H9 (cell line): ENCODE measurements around the gene TRIP6. TPM values are rescaled to one million over a fixed set of nuclear protein-coding genes. Genes with fewer than 3 reads are reported as not detected.

Experiments used
- DNase-seq: peaks from one replicate; pipeline ENCODE4 v3.0.0-alpha.2; 2017
- H2AFZ ChIP-seq: one replicate; pipeline ENCODE4 v1.6.1; 2013; ENCODE audit warnings: mild to moderate bottlenecking, low read length, control low read depth, moderate library complexity
- H2AK5ac ChIP-seq: 2 replicates; pipeline ENCODE4 v1.6.1; 2013; ENCODE audit warnings: low read length, control low read depth, mixed read lengths; ENCODE audit not compliant: insufficient read length
- H2BK120ac ChIP-seq: one replicate; pipeline ENCODE4 v1.6.1; 2013; ENCODE audit warnings: low read depth, mild to moderate bottlenecking, low read length, control low read depth, inconsistent platforms; ENCODE audit not compliant: poor library complexity, severe bottlenecking
- H2BK12ac ChIP-seq: 2 replicates; pipeline ENCODE4 v1.6.1; 2013; ENCODE audit warnings: low read length, control low read depth, mixed read lengths, low read depth; ENCODE audit not compliant: insufficient read length
- H2BK15ac ChIP-seq: 2 replicates; pipeline ENCODE4 v1.6.1; 2013; ENCODE audit warnings: low read depth, low read length, control low read depth
- H2BK20ac ChIP-seq: one replicate; pipeline ENCODE4 v1.6.1; 2013; ENCODE audit warnings: low read depth, mild to moderate bottlenecking, low read length, control low read depth, inconsistent platforms; ENCODE audit not compliant: poor library complexity, severe bottlenecking
- H2BK5ac ChIP-seq: 2 replicates; pipeline ENCODE4 v1.6.1; 2013; ENCODE audit warnings: low read length, control low read depth, mixed read lengths; ENCODE audit not compliant: insufficient read length
- H3K14ac ChIP-seq: 2 replicates; pipeline ENCODE4 v1.6.1; 2013; ENCODE audit warnings: low read length, control low read depth; ENCODE audit not compliant: insufficient read depth
- H3K18ac ChIP-seq: 2 replicates; pipeline ENCODE4 v1.6.1; 2013; ENCODE audit warnings: low read depth, mild to moderate bottlenecking, mixed read lengths, low read length, control low read depth; ENCODE audit not compliant: insufficient read length
- H3K23ac ChIP-seq: 2 replicates; pipeline ENCODE4 v1.6.1; 2013; ENCODE audit warnings: low read length, control low read depth, mixed read lengths, low read depth; ENCODE audit not compliant: insufficient read length
- H3K23me2 ChIP-seq: 2 replicates; pipeline ENCODE4 v1.6.1; 2013; ENCODE audit warnings: low read depth, mild to moderate bottlenecking, mixed read lengths, low read length, control low read depth; ENCODE audit not compliant: insufficient read length, poor library complexity, severe bottlenecking
- H3K27ac ChIP-seq: 2 replicates; pipeline ENCODE4 v1.5.1; 2013; ENCODE audit warnings: low read length, control low read depth, mixed read lengths, low read depth; ENCODE audit not compliant: insufficient read length
- H3K27me3 ChIP-seq: 2 replicates; pipeline ENCODE4 v1.6.1; 2013; ENCODE audit warnings: low read length, control low read depth, inconsistent platforms; ENCODE audit not compliant: insufficient read depth
- H3K4ac ChIP-seq: 2 replicates; pipeline ENCODE4 v1.6.1; 2013; ENCODE audit warnings: low read depth, mild to moderate bottlenecking, control low read depth, inconsistent platforms, low read length, moderate library complexity
- H3K4me1 ChIP-seq: 2 replicates; pipeline ENCODE4 v1.6.1; 2013; ENCODE audit warnings: low read length, control low read depth, inconsistent platforms; ENCODE audit not compliant: insufficient read depth
- H3K4me2 ChIP-seq: 2 replicates; pipeline ENCODE4 v1.6.1; 2013; ENCODE audit warnings: low read length, control low read depth, mixed read lengths; ENCODE audit not compliant: insufficient read length, insufficient read depth
- H3K56ac ChIP-seq: 2 replicates; pipeline ENCODE4 v1.6.1; 2013; ENCODE audit warnings: low read depth, mild to moderate bottlenecking, mixed read lengths, low read length, control low read depth; ENCODE audit not compliant: insufficient read length
- H3K79me1 ChIP-seq: 2 replicates; pipeline ENCODE4 v1.6.1; 2013; ENCODE audit warnings: low read depth, mild to moderate bottlenecking, moderate library complexity, low read length, control low read depth, inconsistent platforms; ENCODE audit not compliant: insufficient read depth, poor library complexity, severe bottlenecking
- H3K79me2 ChIP-seq: 2 replicates; pipeline ENCODE4 v1.6.1; 2013; ENCODE audit warnings: low read length, control low read depth, inconsistent platforms; ENCODE audit not compliant: insufficient read depth
- H3K9ac ChIP-seq: 2 replicates; pipeline ENCODE4 v1.6.1; 2013; ENCODE audit warnings: low read length, control low read depth, mixed read lengths; ENCODE audit not compliant: insufficient read length; ENCODE audit errors: extremely low read depth
- H3K9me3 ChIP-seq: one replicate; pipeline ENCODE4 v1.6.1; 2013; ENCODE audit warnings: low read depth, low read length, inconsistent platforms; ENCODE audit not compliant: control insufficient read depth
- H3T11ph ChIP-seq: one replicate; pipeline ENCODE4 v1.6.1; 2013; ENCODE audit warnings: mild to moderate bottlenecking, low read length, control low read depth, inconsistent platforms
- H4K20me1 ChIP-seq: one replicate; pipeline ENCODE4 v1.6.1; 2013; ENCODE audit not compliant: control insufficient read depth, insufficient read length, insufficient read depth
- H4K5ac ChIP-seq: 2 replicates; pipeline ENCODE4 v1.6.1; 2013; ENCODE audit warnings: low read depth, mild to moderate bottlenecking, mixed read lengths, low read length, control low read depth; ENCODE audit not compliant: insufficient read length
- H4K8ac ChIP-seq: replicated peaks from 2 replicates; pipeline ENCODE4 v1.6.1; 2013; ENCODE audit warnings: low read length, control low read depth, mixed read lengths, low read depth; ENCODE audit not compliant: insufficient read length
- H4K91ac ChIP-seq: 2 replicates; pipeline ENCODE4 v1.6.1; 2013; ENCODE audit warnings: low read depth, mild to moderate bottlenecking, moderate library complexity, mixed read lengths, low read length, control low read depth; ENCODE audit not compliant: insufficient read length
- H3K27ac Mint-ChIP-seq, 3 experiments: 2 replicates in 2 of 3; 3 replicates in 1 of 3; pipeline ENCODE4 v1.8.0; 2020 to 2021; ENCODE audit warnings: mixed read lengths in 3 of 3, mild to moderate bottlenecking in 1 of 3, moderate library complexity in 1 of 3
- H3K27me3 Mint-ChIP-seq: 2 replicates; pipeline ENCODE4 v1.8.0; 2021; ENCODE audit warnings: low read depth, mild to moderate bottlenecking, moderate library complexity, mixed read lengths
- H3K36me3 Mint-ChIP-seq, 3 experiments: 2 replicates in 2 of 3; 3 replicates in 1 of 3; pipeline ENCODE4 v1.8.0; 2020 to 2021; ENCODE audit warnings: low read depth in 3 of 3, mixed read lengths in 3 of 3; ENCODE audit not compliant: insufficient read depth in 1 of 3
- H3K4me1 Mint-ChIP-seq, 2 experiments: 2 replicates each; pipeline ENCODE4 v1.8.0; 2020; ENCODE audit warnings: mixed read lengths in 2 of 2
- H3K4me3 Mint-ChIP-seq, 2 experiments: 2 replicates in 1 of 2; 3 replicates in 1 of 2; pipeline ENCODE4 v1.8.0; 2020 to 2021; ENCODE audit warnings: mild to moderate bottlenecking in 2 of 2, mixed read lengths in 2 of 2, moderate library complexity in 1 of 2
- H3K9me3 Mint-ChIP-seq, 2 experiments: 2 replicates in 1 of 2; 3 replicates in 1 of 2; pipeline ENCODE4 v1.8.0; 2020; ENCODE audit warnings: mild to moderate bottlenecking in 2 of 2, mixed read lengths in 2 of 2, moderate library complexity in 1 of 2
- WGBS: extraction: QIAGEN DNeasy Blood & Tissue Kit; methylation state at CpG from one replicate; pipeline ENCODE4 v1.1.7; 2013; ENCODE audit warnings: missing lambda C conversion rate, low lambda C conversion rate, mixed read lengths; ENCODE audit not compliant: insufficient read length; ENCODE audit errors: extremely low coverage; 5-methylcytosine and 5-hydroxymethylcytosine counted together
- total RNA-seq: library from RNA; stranded (reverse); gene quantifications from 2 replicates; pipeline ENCODE4 v1.2.1, GENCODE V29; 2021
- TF ChIP-seq, protein P1 (sequence below): fragments of 200-600 bp; sonication (generic); conservative IDR thresholded peaks from 3 replicates; pipeline ENCODE4 v1.8.0; 2021; ENCODE audit warnings: antibody characterized with exemption, mild to moderate bottlenecking

Gene TRIP6
- total RNA-seq, 1 experiment from 2014 or later: 122 TPM

- Histone ChIP-seq H3K4me1 (no peaks in the 10 kb centered on the region; the same call in 1 of the 2 replicates), H3K56ac (no peak overlapping the region), H3K9ac (peak overlapping the region; percentile 90), H3K23ac (no peak overlapping the region), H3K4me2 (peak overlapping the region; percentile 60), H2AFZ (no peak overlapping the region), H4K91ac (no peak overlapping the region), H2BK120ac (no peak overlapping the region), H2BK15ac (no peak overlapping the region), H2BK5ac (no peak overlapping the region), H3K14ac (peak overlapping the region; percentile 89; the same call in 1 of the 2 replicates), H3K18ac (peak overlapping the region; percentile 95), H2BK20ac (no peak overlapping the region), H3K9me3 (no peaks in the 10 kb centered on the region), H4K8ac (no peak overlapping the region), H4K5ac (peak overlapping the region; percentile 15), H2BK12ac (no peak overlapping the region), H3K79me2 (peaks cover 29% of the 10 kb centered on the region; the same call in 1 of the 2 replicates), H2AK5ac (no peak overlapping the region), H3K27me3 (no peaks in the 10 kb centered on the region), H3K79me1 (no peaks in the 10 kb centered on the region), H4K20me1 (no peaks in the 10 kb centered on the region), H3K23me2 (peaks cover 5% of the 10 kb centered on the region), H3K4ac (no peak overlapping the region; the same call in 1 of the 2 replicates), H3T11ph (no peak overlapping the region), H3K27ac (peak overlapping the region; percentile 73)
- peak overlapping the region; percentile 99 for H3K4me3 Mint-ChIP-seq
- no peak for DNase-seq
- H3K4me1 Mint-ChIP-seq: peaks cover 21 to 22% of the 10 kb centered on the region in 2 experiments
- no peaks in the 10 kb centered on the region for H3K27me3 Mint-ChIP-seq
- TF ChIP-seq, protein P1, sequence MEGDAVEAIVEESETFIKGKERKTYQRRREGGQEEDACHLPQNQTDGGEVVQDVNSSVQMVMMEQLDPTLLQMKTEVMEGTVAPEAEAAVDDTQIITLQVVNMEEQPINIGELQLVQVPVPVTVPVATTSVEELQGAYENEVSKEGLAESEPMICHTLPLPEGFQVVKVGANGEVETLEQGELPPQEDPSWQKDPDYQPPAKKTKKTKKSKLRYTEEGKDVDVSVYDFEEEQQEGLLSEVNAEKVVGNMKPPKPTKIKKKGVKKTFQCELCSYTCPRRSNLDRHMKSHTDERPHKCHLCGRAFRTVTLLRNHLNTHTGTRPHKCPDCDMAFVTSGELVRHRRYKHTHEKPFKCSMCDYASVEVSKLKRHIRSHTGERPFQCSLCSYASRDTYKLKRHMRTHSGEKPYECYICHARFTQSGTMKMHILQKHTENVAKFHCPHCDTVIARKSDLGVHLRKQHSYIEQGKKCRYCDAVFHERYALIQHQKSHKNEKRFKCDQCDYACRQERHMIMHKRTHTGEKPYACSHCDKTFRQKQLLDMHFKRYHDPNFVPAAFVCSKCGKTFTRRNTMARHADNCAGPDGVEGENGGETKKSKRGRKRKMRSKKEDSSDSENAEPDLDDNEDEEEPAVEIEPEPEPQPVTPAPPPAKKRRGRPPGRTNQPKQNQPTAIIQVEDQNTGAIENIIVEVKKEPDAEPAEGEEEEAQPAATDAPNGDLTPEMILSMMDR: no peak
- no CpG with 5 or more reads among the region's 8 CpGs for WGBS
- peaks cover 53 to 87% (median 85%) of the 10 kb centered on the region in 3 experiments for H3K36me3 Mint-ChIP-seq
- H3K9me3 Mint-ChIP-seq: no peaks in the 10 kb centered on the region
- H3K27ac Mint-ChIP-seq: peak overlapping the region; percentile 99 to 100 (median 99)
Observed at GRCh38 chr7:100874300-100874576, 7.1 kb downstream of the TRIP6 start.
